VCaP (cell line): ENCODE results near the gene ITIH2.
"Not testable (repeated sequence)": the region's sequence is repeated elsewhere in the genome, so short reads cannot be mapped to it uniquely, and the experiment has no call there.

Experiments
- H3K27ac ChIP-seq: fragments of 450-650 bp; 2 replicates; pipeline ENCODE4 v1.5.1; 2017
- CTCF ChIP-seq: fragments of 450-650 bp; conservative IDR thresholded peaks from 2 replicates; pipeline ENCODE4 v1.5.1; 2017; ENCODE audit warnings: mild to moderate bottlenecking, moderate library complexity

ITIH2 gene

GRCh38 chr10:7689591-7689990, 13.5 kb upstream of the ITIH2 start:
- TF ChIP-seq CTCF: no peak
- no peak overlapping the region for H3K27ac ChIP-seq

GRCh38 chr10:7690885-7691597, 12.1 kb upstream of the ITIH2 start:
- H3K27ac ChIP-seq: not testable (repeated sequence)

- not testable (repeated sequence) for H3K27ac ChIP-seq
Observed at GRCh38 chr10:7692368-7692767, 10.7 kb upstream of the ITIH2 start.

- not testable (repeated sequence) for H3K27ac ChIP-seq
Observed at GRCh38 chr10:7693194-7693593, 9.9 kb upstream of the ITIH2 start.

GRCh38 chr10:7696545-7696944, 6.6 kb upstream of the ITIH2 start:
- TF ChIP-seq CTCF: no peak
- H3K27ac ChIP-seq: no peak overlapping the region

GRCh38 chr10:7697426-7697825, 5.7 kb upstream of the ITIH2 start:
- H3K27ac ChIP-seq: no peak overlapping the region
- no peak for TF ChIP-seq CTCF

GRCh38 chr10:7700577-7701125, 2.5 kb upstream of the ITIH2 start:
- no peak for TF ChIP-seq CTCF
- no peak overlapping the region for H3K27ac ChIP-seq

GRCh38 chr10:7701158-7701742, 1.9 kb upstream of the ITIH2 start:
- no peak for TF ChIP-seq CTCF
- no peak overlapping the region for H3K27ac ChIP-seq

- H3K27ac ChIP-seq: no peak overlapping the region
- no peak for TF ChIP-seq CTCF
Observed at GRCh38 chr10:7702288-7702812, 766 bp upstream of the ITIH2 start.
